ENCODE data around the gene LCMT1.

DNA sequence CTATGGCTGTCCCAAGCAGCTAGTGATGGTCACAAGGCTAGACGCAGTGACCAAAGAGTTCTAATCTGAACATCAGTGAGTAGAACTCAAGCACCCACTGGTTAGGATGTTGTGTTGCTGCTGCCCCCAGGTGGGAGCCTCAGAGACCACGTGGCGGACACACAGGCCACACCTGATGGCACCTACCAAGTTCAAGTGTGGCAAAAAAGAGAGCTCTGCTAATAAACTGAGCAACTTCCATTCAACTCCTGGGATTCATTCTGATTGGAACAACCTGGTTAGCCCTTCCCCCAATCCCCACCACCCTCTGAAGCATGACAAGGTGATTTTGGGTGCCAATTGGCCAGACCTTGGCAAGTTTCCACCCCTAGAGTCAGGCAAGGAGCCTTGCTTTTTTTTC lies 3.5 kb upstream of the LCMT1 start:
- TF ChIP-seq SPI1 (IDR thresholded peaks at IDR 0.05; ENCODE audit: borderline replicate concordance, low read depth, low read length), result no peak
- TF ChIP-seq, protein P1, sequence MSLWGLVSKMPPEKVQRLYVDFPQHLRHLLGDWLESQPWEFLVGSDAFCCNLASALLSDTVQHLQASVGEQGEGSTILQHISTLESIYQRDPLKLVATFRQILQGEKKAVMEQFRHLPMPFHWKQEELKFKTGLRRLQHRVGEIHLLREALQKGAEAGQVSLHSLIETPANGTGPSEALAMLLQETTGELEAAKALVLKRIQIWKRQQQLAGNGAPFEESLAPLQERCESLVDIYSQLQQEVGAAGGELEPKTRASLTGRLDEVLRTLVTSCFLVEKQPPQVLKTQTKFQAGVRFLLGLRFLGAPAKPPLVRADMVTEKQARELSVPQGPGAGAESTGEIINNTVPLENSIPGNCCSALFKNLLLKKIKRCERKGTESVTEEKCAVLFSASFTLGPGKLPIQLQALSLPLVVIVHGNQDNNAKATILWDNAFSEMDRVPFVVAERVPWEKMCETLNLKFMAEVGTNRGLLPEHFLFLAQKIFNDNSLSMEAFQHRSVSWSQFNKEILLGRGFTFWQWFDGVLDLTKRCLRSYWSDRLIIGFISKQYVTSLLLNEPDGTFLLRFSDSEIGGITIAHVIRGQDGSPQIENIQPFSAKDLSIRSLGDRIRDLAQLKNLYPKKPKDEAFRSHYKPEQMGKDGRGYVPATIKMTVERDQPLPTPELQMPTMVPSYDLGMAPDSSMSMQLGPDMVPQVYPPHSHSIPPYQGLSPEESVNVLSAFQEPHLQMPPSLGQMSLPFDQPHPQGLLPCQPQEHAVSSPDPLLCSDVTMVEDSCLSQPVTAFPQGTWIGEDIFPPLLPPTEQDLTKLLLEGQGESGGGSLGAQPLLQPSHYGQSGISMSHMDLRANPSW (CRISPR knock-in tag; IDR thresholded peaks at IDR 0.05), result no peak
- TF ChIP-seq, protein P2, sequence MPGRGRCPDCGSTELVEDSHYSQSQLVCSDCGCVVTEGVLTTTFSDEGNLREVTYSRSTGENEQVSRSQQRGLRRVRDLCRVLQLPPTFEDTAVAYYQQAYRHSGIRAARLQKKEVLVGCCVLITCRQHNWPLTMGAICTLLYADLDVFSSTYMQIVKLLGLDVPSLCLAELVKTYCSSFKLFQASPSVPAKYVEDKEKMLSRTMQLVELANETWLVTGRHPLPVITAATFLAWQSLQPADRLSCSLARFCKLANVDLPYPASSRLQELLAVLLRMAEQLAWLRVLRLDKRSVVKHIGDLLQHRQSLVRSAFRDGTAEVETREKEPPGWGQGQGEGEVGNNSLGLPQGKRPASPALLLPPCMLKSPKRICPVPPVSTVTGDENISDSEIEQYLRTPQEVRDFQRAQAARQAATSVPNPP (IDR thresholded peaks at IDR 0.05; ENCODE audit: borderline replicate concordance, insufficient read depth, insufficient read length), result no peak
- TF ChIP-seq NCOA2 (IDR thresholded peaks at IDR 0.05; ENCODE audit: partially characterized antibody in 2 of 2), result no peak
- no peak for TF ChIP-seq PRMT5 (CRISPR knock-in tag; IDR thresholded peaks at IDR 0.05)

All from K562 (cell line).